ENCODE data around the gene RBM48.

GRCh38 chr7:92528958-92529264, 316 bp downstream of the RBM48 start:
- no peak for TF ChIP-seq CTCF (conservative IDR thresholded peaks at IDR 0.05 in 1 of 2, IDR thresholded peaks at IDR 0.05 in 1 of 2; ENCODE audit: low read depth in 1 of 2, low read length in 2 of 2)
- TF ChIP-seq EZH2 (IDR thresholded peaks at IDR 0.05; ENCODE audit: low read length, missing control alignments): no peak
